Keratinocyte (primary cell): ENCODE data around the gene USP50.

ENCODE experiments used
- CTCF ChIP-seq, 3 experiments: IDR thresholded peaks in 1 of 3; conservative IDR thresholded peaks in 1 of 3; optimal IDR thresholded peaks in 1 of 3; 2 replicates in 2 of 3; 3 replicates in 1 of 3; pipeline versions ENCODE3 to v1.5.1; 2011; ENCODE audit warnings: low read length in 3 of 3, mild to moderate bottlenecking in 3 of 3, moderate library complexity in 2 of 3, control low read depth in 1 of 3, inconsistent platforms in 1 of 3; ENCODE audit not compliant: insufficient read depth in 2 of 3; ENCODE audit errors: extremely low read depth in 1 of 3
- EZH2 ChIP-seq: IDR thresholded peaks from one replicate; pipeline ENCODE4 v1.6.1; 2012; ENCODE audit warnings: inconsistent platforms, mild to moderate bottlenecking, low read length, moderate library complexity

DNA sequence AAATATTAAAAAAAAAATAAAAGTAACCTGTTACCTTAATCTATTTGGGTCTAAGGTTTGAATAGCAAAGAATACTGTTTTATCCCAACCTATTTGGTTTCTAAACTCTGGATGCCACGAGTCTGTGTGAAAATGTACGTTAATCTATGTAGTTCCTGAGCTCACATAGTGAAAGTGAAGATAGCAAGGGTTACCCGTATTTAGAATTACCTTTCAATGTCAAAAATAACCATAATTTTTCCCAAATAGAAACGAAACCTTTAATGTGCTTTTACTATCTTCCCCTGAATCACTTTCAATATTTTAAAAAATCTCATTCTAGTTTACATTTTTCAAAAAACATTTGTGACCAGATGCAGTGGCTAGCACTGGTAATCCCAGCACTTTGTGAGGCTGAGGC, 5.8 kb upstream of the USP50 start:
- TF ChIP-seq EZH2 = no peak
- no peak for TF ChIP-seq CTCF (optimal IDR thresholded peaks at IDR 0.05 in 1 of 3, IDR thresholded peaks at IDR 0.05 in 1 of 3, conservative IDR thresholded peaks at IDR 0.05 in 1 of 3; ENCODE audit: extremely low read depth in 1 of 3, insufficient read depth in 2 of 3, low read length in 3 of 3)
